ENCODE results near the gene SLC52A1.

The SLC52A1 gene

DNA sequence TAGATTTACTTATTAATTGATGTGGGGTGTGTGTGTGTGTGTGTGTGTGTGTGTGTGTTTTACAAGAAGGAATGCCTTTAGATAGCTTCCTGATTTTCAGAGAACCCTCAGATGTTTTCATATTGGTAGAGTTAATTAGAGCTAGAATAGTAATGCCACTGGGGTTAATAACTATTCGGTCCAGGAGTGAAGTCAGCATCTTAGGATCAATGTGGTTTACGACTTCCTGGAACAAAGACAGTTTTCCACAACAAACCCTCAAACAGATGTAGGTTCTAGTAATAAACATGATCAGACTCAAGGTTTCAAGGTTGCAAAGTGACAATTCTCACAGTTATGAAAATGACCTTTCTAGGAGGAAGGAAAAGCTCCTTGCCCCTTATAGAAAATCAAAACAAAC lies 12.2 kb upstream of the SLC52A1 start:
- POLR2A ChIA-PET: interaction anchor here (0.8 kb wide), 1 partner anchor 108 kb away, joined by 3 read pairs; the partner anchor contains the start of genes RNF167 and SLC25A11
- CTCF ChIA-PET: interaction anchor here (0.6 to 1.0 kb wide), 5 partner anchors 14 to 181 kb away, joined by 3 to 5 read pairs (median 4); no protein-coding TSS in a partner anchor
- H3K36me3 ChIP-seq (ENCODE audit: control insufficient read depth in 2 of 2, insufficient read depth in 1 of 2, low read length in 2 of 2): no peaks in the 10 kb centered on the region

DNA sequence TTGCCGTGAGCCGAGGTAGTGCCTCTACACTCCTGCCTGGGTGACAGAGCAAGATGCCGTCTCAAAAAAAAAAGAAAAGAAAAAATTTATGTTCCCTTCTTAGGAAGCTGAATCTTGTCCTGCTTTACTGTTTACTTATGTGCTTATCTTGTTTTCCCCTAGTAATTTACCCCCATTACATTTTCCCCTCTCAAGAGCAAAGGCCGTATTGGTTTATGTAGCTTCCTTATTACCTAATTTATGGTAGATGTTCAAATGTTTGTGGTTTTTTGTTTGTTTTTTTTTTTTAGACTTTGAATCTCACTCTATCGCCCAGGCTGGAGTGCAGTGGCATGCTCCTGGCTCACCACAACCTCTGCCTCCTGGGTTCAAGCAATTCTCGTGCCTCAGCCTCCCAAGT lies 10.3 kb upstream of the SLC52A1 start:
- no peak for TF ChIP-seq ZNF501 (tag by site-specific recombination; IDR thresholded peaks at IDR 0.05)
- no peak for TF ChIP-seq ZNF404 (tag by site-specific recombination; IDR thresholded peaks at IDR 0.05)
- no peak for TF ChIP-seq ZSCAN16 (tag by site-specific recombination; IDR thresholded peaks at IDR 0.05)
- TF ChIP-seq SALL2 (tag by site-specific recombination; IDR thresholded peaks at IDR 0.05; ENCODE audit: borderline replicate concordance): no peak
- no peak for TF ChIP-seq ZNF596 (tag by site-specific recombination; IDR thresholded peaks at IDR 0.05)
- TF ChIP-seq, protein P1, sequence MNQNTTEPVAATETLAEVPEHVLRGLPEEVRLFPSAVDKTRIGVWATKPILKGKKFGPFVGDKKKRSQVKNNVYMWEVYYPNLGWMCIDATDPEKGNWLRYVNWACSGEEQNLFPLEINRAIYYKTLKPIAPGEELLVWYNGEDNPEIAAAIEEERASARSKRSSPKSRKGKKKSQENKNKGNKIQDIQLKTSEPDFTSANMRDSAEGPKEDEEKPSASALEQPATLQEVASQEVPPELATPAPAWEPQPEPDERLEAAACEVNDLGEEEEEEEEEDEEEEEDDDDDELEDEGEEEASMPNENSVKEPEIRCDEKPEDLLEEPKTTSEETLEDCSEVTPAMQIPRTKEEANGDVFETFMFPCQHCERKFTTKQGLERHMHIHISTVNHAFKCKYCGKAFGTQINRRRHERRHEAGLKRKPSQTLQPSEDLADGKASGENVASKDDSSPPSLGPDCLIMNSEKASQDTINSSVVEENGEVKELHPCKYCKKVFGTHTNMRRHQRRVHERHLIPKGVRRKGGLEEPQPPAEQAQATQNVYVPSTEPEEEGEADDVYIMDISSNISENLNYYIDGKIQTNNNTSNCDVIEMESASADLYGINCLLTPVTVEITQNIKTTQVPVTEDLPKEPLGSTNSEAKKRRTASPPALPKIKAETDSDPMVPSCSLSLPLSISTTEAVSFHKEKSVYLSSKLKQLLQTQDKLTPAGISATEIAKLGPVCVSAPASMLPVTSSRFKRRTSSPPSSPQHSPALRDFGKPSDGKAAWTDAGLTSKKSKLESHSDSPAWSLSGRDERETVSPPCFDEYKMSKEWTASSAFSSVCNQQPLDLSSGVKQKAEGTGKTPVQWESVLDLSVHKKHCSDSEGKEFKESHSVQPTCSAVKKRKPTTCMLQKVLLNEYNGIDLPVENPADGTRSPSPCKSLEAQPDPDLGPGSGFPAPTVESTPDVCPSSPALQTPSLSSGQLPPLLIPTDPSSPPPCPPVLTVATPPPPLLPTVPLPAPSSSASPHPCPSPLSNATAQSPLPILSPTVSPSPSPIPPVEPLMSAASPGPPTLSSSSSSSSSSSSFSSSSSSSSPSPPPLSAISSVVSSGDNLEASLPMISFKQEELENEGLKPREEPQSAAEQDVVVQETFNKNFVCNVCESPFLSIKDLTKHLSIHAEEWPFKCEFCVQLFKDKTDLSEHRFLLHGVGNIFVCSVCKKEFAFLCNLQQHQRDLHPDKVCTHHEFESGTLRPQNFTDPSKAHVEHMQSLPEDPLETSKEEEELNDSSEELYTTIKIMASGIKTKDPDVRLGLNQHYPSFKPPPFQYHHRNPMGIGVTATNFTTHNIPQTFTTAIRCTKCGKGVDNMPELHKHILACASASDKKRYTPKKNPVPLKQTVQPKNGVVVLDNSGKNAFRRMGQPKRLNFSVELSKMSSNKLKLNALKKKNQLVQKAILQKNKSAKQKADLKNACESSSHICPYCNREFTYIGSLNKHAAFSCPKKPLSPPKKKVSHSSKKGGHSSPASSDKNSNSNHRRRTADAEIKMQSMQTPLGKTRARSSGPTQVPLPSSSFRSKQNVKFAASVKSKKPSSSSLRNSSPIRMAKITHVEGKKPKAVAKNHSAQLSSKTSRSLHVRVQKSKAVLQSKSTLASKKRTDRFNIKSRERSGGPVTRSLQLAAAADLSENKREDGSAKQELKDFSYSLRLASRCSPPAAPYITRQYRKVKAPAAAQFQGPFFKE (tag by site-specific recombination; IDR thresholded peaks at IDR 0.05; ENCODE audit: borderline replicate concordance): no peak
- TF ChIP-seq, protein P2, sequence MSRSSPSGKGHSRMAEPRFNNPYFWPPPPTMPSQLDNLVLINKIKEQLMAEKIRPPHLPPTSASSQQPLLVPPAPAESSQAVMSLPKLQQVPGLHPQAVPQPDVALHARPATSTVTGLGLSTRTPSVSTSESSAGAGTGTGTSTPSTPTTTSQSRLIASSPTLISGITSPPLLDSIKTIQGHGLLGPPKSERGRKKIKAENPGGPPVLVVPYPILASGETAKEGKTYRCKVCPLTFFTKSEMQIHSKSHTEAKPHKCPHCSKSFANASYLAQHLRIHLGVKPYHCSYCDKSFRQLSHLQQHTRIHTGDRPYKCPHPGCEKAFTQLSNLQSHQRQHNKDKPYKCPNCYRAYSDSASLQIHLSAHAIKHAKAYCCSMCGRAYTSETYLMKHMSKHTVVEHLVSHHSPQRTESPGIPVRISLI (tag by site-specific recombination; IDR thresholded peaks at IDR 0.05): no peak
- TF ChIP-seq ZNF670 (tag by site-specific recombination; IDR thresholded peaks at IDR 0.05; ENCODE audit: low read depth): no peak
- TF ChIP-seq, protein P3, sequence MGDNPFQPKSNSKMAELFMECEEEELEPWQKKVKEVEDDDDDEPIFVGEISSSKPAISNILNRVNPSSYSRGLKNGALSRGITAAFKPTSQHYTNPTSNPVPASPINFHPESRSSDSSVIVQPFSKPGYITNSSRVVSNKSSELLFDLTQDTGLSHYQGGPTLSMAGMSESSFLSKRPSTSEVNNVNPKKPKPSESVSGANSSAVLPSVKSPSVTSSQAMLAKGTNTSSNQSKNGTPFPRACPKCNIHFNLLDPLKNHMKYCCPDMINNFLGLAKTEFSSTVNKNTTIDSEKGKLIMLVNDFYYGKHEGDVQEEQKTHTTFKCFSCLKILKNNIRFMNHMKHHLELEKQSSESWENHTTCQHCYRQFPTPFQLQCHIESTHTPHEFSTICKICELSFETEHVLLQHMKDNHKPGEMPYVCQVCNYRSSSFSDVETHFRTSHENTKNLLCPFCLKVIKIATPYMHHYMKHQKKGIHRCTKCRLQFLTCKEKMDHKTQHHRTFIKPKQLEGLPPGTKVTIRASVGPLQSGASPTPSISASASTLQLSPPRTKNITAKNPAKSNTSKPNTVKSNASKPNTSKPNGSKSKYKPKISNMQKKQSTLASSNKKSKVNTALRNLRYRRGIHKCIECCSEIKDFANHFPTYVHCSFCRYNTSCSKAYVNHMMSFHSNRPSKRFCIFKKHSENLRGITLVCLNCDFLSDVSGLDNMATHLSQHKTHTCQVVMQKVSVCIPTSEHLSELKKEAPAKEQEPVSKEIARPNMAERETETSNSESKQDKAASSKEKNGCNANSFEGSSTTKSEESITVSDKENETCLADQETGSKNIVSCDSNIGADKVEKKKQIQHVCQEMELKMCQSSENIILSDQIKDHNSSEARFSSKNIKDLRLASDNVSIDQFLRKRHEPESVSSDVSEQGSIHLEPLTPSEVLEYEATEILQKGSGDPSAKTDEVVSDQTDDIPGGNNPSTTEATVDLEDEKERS (tag by site-specific recombination; IDR thresholded peaks at IDR 0.05): no peak
- TF ChIP-seq, protein P4, sequence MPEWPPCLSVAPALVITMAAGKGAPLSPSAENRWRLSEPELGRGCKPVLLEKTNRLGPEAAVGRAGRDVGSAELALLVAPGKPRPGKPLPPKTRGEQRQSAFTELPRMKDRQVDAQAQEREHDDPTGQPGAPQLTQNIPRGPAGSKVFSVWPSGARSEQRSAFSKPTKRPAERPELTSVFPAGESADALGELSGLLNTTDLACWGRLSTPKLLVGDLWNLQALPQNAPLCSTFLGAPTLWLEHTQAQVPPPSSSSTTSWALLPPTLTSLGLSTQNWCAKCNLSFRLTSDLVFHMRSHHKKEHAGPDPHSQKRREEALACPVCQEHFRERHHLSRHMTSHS (tag by site-specific recombination; IDR thresholded peaks at IDR 0.05): no peak
- no peak for TF ChIP-seq ZNF792 (tag by site-specific recombination; IDR thresholded peaks at IDR 0.05)
- TF ChIP-seq ZNF423 (tag by site-specific recombination; IDR thresholded peaks at IDR 0.05): no peak
- TF ChIP-seq, protein P5, sequence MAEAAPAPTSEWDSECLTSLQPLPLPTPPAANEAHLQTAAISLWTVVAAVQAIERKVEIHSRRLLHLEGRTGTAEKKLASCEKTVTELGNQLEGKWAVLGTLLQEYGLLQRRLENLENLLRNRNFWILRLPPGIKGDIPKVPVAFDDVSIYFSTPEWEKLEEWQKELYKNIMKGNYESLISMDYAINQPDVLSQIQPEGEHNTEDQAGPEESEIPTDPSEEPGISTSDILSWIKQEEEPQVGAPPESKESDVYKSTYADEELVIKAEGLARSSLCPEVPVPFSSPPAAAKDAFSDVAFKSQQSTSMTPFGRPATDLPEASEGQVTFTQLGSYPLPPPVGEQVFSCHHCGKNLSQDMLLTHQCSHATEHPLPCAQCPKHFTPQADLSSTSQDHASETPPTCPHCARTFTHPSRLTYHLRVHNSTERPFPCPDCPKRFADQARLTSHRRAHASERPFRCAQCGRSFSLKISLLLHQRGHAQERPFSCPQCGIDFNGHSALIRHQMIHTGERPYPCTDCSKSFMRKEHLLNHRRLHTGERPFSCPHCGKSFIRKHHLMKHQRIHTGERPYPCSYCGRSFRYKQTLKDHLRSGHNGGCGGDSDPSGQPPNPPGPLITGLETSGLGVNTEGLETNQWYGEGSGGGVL (tag by site-specific recombination; IDR thresholded peaks at IDR 0.05): no peak
- no peak for TF ChIP-seq ZNF791 (tag by site-specific recombination; IDR thresholded peaks at IDR 0.05)
- no peak for TF ChIP-seq ZNF266 (tag by site-specific recombination; IDR thresholded peaks at IDR 0.05; ENCODE audit: low read depth)
- no peak for TF ChIP-seq ZFHX2 (tag by site-specific recombination; conservative IDR thresholded peaks at IDR 0.05)
- TF ChIP-seq ZNF677 (tag by site-specific recombination; IDR thresholded peaks at IDR 0.05): no peak
- TF ChIP-seq KLF10 (tag by site-specific recombination; IDR thresholded peaks at IDR 0.05): no peak
- TF ChIP-seq ZNF426 (tag by site-specific recombination; IDR thresholded peaks at IDR 0.05): no peak
- ChIA-PET CTCF (interaction anchor here (0.6 to 1.2 kb wide), 5 partner anchors 18 to 1912 kb away, joined by 3 read pairs; no protein-coding TSS in a partner anchor), POLR2A (interaction anchor here (0.9 kb wide), 1 partner anchor 11 kb away, joined by 4 read pairs; the partner anchor contains the start of gene SLC52A1)
- Histone ChIP-seq H3K4me3 (ENCODE audit: low read depth, low read length) (no peak overlapping the region), H3K4me1 (ENCODE audit: control insufficient read depth, insufficient read depth, low read length) (no peaks in the 10 kb centered on the region), H3K36me3 (ENCODE audit: control insufficient read depth in 2 of 2, insufficient read depth in 1 of 2, low read length in 2 of 2) (no peaks in the 10 kb centered on the region), H3K27ac (ENCODE audit: extremely low read depth, low read depth, low read length) (no peak overlapping the region), H3K9me3 (ENCODE audit: control insufficient read depth, insufficient read depth, low read depth, low read length) (no peaks in the 10 kb centered on the region)

More for the DNA sequence above, 12.2 kb upstream of the SLC52A1 start:
- no peak for TF ChIP-seq ZNF529 (tag by site-specific recombination; IDR thresholded peaks at IDR 0.05; ENCODE audit: insufficient replicate concordance)
- H3K4me3 ChIP-seq (ENCODE audit: low read depth, low read length): no peak overlapping the region
- no peaks in the 10 kb centered on the region for H3K4me1 ChIP-seq (ENCODE audit: control insufficient read depth, insufficient read depth, low read length)
- H3K9me3 ChIP-seq (ENCODE audit: control insufficient read depth, insufficient read depth, low read depth, low read length): no peaks in the 10 kb centered on the region
- H3K27ac ChIP-seq (ENCODE audit: extremely low read depth, low read depth, low read length): no peak overlapping the region

Measured in HEK293 (cell line).